NOMO-1 treated with DMSO at 0.1 percent for 48 hours (cell line): ENCODE data around the gene CAMSAP2.

ENCODE experiments used
- DNase-seq: peaks from one replicate; lab custom pipeline; 2025; ENCODE audit not compliant: unreplicated experiment; lab: John Stamatoyannopoulos, UW

Gene CAMSAP2

GRCh38 chr1:200896531-200897196, 158.0 kb downstream of the CAMSAP2 start:
- peak; percentile 87 for DNase-seq

- no peak for DNase-seq
These were observed 158.6 kb downstream of the CAMSAP2 start for GRCh38 chr1:200897259-200897658.

- DNase-seq = no peak
These were observed 160.3 kb downstream of the CAMSAP2 start for GRCh38 chr1:200899015-200899386.

GRCh38 chr1:200899451-200899915, 160.8 kb downstream of the CAMSAP2 start:
- no peak for DNase-seq

GRCh38 chr1:200899954-200900867, 161.5 kb downstream of the CAMSAP2 start:
- DNase-seq = no peak

GRCh38 chr1:200900877-200901276, 162.2 kb downstream of the CAMSAP2 start:
- DNase-seq = no peak

- DNase-seq = no peak
These were observed 162.7 kb downstream of the CAMSAP2 start for GRCh38 chr1:200901350-200901749.

GRCh38 chr1:200901796-200902444, 163.2 kb downstream of the CAMSAP2 start:
- DNase-seq = no peak

- no peak for DNase-seq
These were observed 165.1 kb downstream of the CAMSAP2 start for GRCh38 chr1:200903793-200904192.

GRCh38 chr1:200904772-200905171, 166.1 kb downstream of the CAMSAP2 start:
- no peak for DNase-seq

- peak; percentile 47 for DNase-seq
These were observed 166.8 kb downstream of the CAMSAP2 start for GRCh38 chr1:200905411-200906052.

- no peak for DNase-seq
These were observed 167.8 kb downstream of the CAMSAP2 start for GRCh38 chr1:200906491-200906890.

- peak; percentile 90 for DNase-seq
These were observed 169.0 kb downstream of the CAMSAP2 start for GRCh38 chr1:200907611-200908097.

GRCh38 chr1:200908191-200908868, 169.6 kb downstream of the CAMSAP2 start:
- DNase-seq = no peak

- DNase-seq = no peak
These were observed 170.4 kb downstream of the CAMSAP2 start for GRCh38 chr1:200909071-200909470.

GRCh38 chr1:200909757-200910239, 171.1 kb downstream of the CAMSAP2 start:
- no peak for DNase-seq
